ENCODE data around the gene PXMP4. TPM values are rescaled to one million over a fixed set of nuclear protein-coding genes. Genes with fewer than 3 reads are reported as not detected.

PXMP4 gene
- total RNA-seq, 1 experiment from 2014 or later = 12.0 TPM

DNA sequence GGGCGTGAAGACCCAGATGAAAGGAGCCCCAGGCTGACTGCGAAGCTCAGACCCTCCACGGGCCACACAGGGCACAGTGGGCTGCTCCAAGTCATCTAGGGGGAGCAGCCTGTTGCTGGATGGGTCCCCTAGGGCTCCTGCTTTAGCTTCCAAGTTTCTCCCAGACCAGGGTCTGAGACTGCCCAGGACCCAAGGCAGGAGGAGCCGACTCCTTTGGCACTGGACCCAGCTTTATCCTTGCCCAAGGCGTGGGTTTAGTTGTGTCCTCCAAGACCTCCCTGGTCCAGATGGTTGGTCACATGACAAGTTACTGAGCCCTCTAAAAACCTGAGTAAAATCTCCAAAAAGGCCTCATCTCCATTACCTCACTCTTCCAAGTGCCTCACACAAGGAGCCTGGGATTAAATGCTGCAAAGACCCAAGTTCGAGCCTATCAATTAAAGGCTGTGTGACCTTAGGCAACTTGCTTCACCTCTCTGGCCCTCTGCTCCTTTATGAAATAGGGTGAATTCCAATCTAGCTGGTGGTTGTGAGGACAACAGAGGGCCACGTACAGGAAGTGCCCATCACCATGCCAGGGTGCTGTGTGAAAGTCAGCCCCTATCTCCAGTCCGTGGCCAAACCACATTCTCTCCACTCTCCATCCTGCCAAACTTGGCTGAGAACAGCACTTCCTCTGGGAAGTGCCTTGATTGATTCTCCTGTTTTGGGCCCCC lies 48.4 kb downstream of the PXMP4 start:
- BruUV-seq (replicated peaks) = TSS peak; percentile 76
- Histone ChIP-seq H3K27ac (ENCODE audit: low read length) (no peak overlapping the region), H3K9me3 (ENCODE audit: control insufficient read depth, insufficient read depth, low read depth, low read length) (no peaks in the 10 kb centered on the region), H3K4me1 (ENCODE audit: control insufficient read depth, insufficient read depth, low read length) (peaks cover 24% of the 10 kb centered on the region), H3K4me3 (ENCODE audit: low read depth in 2 of 2, low read length in 2 of 2) (no peak overlapping the region), H3K36me3 (ENCODE audit: control insufficient read depth, insufficient read depth, low read length) (peaks cover 6% of the 10 kb centered on the region; the same call in 1 of the 2 replicates), H3K27me3 (ENCODE audit: control insufficient read depth, insufficient read depth, low read length) (no peaks in the 10 kb centered on the region)
- DNase-seq (ENCODE audit: low read depth, low spot score) (no peak), ATAC-seq (no peak)
- CTCF ChIA-PET = interaction anchor here (0.6 kb wide), 1 partner anchor 61 kb away, joined by 5 read pairs; no protein-coding TSS in a partner anchor
- intact Hi-C loops (cut with micrococcal nuclease; ENCODE audit: unreplicated experiment) (no loop called here), in situ Hi-C loops (cut with HindIII; ENCODE audit: low pct_unique_long_range_greater_than_20kb, low sequenced_read_pairs) (no loop called here)
- TF ChIP-seq, protein P1, sequence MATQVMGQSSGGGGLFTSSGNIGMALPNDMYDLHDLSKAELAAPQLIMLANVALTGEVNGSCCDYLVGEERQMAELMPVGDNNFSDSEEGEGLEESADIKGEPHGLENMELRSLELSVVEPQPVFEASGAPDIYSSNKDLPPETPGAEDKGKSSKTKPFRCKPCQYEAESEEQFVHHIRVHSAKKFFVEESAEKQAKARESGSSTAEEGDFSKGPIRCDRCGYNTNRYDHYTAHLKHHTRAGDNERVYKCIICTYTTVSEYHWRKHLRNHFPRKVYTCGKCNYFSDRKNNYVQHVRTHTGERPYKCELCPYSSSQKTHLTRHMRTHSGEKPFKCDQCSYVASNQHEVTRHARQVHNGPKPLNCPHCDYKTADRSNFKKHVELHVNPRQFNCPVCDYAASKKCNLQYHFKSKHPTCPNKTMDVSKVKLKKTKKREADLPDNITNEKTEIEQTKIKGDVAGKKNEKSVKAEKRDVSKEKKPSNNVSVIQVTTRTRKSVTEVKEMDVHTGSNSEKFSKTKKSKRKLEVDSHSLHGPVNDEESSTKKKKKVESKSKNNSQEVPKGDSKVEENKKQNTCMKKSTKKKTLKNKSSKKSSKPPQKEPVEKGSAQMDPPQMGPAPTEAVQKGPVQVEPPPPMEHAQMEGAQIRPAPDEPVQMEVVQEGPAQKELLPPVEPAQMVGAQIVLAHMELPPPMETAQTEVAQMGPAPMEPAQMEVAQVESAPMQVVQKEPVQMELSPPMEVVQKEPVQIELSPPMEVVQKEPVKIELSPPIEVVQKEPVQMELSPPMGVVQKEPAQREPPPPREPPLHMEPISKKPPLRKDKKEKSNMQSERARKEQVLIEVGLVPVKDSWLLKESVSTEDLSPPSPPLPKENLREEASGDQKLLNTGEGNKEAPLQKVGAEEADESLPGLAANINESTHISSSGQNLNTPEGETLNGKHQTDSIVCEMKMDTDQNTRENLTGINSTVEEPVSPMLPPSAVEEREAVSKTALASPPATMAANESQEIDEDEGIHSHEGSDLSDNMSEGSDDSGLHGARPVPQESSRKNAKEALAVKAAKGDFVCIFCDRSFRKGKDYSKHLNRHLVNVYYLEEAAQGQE (IDR thresholded peaks at IDR 0.05; ENCODE audit: insufficient read depth in 1 of 2, low read depth in 2 of 2, low read length in 1 of 2) = no peak
- TF ChIP-seq POLR2AphosphoS5 (IDR thresholded peaks at IDR 0.05; ENCODE audit: low read depth, low read length) (no peak), TCF7L2 (IDR thresholded peaks at IDR 0.05; ENCODE audit: low read depth, low read length) (no peak), SIN3A (IDR thresholded peaks at IDR 0.05; ENCODE audit: borderline replicate concordance, insufficient read depth, low read depth, low read length) (no peak)
- TF ChIP-seq, protein P2, sequence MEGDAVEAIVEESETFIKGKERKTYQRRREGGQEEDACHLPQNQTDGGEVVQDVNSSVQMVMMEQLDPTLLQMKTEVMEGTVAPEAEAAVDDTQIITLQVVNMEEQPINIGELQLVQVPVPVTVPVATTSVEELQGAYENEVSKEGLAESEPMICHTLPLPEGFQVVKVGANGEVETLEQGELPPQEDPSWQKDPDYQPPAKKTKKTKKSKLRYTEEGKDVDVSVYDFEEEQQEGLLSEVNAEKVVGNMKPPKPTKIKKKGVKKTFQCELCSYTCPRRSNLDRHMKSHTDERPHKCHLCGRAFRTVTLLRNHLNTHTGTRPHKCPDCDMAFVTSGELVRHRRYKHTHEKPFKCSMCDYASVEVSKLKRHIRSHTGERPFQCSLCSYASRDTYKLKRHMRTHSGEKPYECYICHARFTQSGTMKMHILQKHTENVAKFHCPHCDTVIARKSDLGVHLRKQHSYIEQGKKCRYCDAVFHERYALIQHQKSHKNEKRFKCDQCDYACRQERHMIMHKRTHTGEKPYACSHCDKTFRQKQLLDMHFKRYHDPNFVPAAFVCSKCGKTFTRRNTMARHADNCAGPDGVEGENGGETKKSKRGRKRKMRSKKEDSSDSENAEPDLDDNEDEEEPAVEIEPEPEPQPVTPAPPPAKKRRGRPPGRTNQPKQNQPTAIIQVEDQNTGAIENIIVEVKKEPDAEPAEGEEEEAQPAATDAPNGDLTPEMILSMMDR (IDR thresholded peaks at IDR 0.05) = no peak
- POLR2A ChIA-PET = interaction anchor here (0.6 kb wide), 1 partner anchor 71 kb away, joined by 11 read pairs; no protein-coding TSS in a partner anchor

- no peak for ATAC-seq
- in situ Hi-C loops (cut with HindIII; ENCODE audit: low pct_unique_long_range_greater_than_20kb, low sequenced_read_pairs) = no loop called here
- Histone ChIP-seq H3K4me3 (ENCODE audit: low read depth in 2 of 2, low read length in 2 of 2) (no peak overlapping the region), H3K9me3 (ENCODE audit: control insufficient read depth, insufficient read depth, low read depth, low read length) (no peaks in the 10 kb centered on the region), H3K27me3 (ENCODE audit: control insufficient read depth, insufficient read depth, low read length) (no peaks in the 10 kb centered on the region), H3K36me3 (ENCODE audit: control insufficient read depth, insufficient read depth, low read length) (peaks cover 6% of the 10 kb centered on the region; the same call in 1 of the 2 replicates), H3K27ac (ENCODE audit: low read length) (no peak overlapping the region), H3K4me1 (ENCODE audit: control insufficient read depth, insufficient read depth, low read length) (peaks cover 22% of the 10 kb centered on the region)
- CTCF ChIA-PET = interaction anchor here (0.6 kb wide), 1 partner anchor 62 kb away, joined by 5 read pairs; no protein-coding TSS in a partner anchor
- no TSS peak for BruUV-seq (replicated peaks)
- TF ChIP-seq, protein P1 (IDR thresholded peaks at IDR 0.05; ENCODE audit: insufficient read depth in 1 of 2, low read depth in 2 of 2, low read length in 1 of 2) = no peak
- TF ChIP-seq TCF7L2 (IDR thresholded peaks at IDR 0.05; ENCODE audit: low read depth, low read length) (no peak), SIN3A (IDR thresholded peaks at IDR 0.05; ENCODE audit: borderline replicate concordance, insufficient read depth, low read depth, low read length) (no peak), POLR2AphosphoS5 (IDR thresholded peaks at IDR 0.05; ENCODE audit: low read depth, low read length) (no peak)
- TF ChIP-seq, protein P2 (IDR thresholded peaks at IDR 0.05) = no peak
- intact Hi-C loops (cut with micrococcal nuclease; ENCODE audit: unreplicated experiment) = no loop called here
- POLR2A ChIA-PET = no interaction called here
- DNase-seq (ENCODE audit: low read depth, low spot score) = no peak
Observed at GRCh38 chr20:33670715-33671499, 49.2 kb downstream of the PXMP4 start.
